H1 (cell line): ENCODE data around the gene RNF32. TPM values are rescaled to one million over a fixed set of nuclear protein-coding genes. Genes with fewer than 3 reads are reported as not detected.

Experiments used
- ASH2L ChIP-seq: fragments of 200-600, 300-600 bp; sonication (generic); IDR thresholded peaks from one replicate; pipeline ENCODE4 v1.7.1; 2017; ENCODE audit warnings: low read length
- BRCA1 ChIP-seq: IDR thresholded peaks from 2 replicates; pipeline ENCODE4 v1.6.1; 2012; ENCODE audit warnings: low read depth, low read length, improper control_type of control experiment
- CEBPB ChIP-seq: IDR thresholded peaks from 2 replicates; pipeline ENCODE4 v1.6.1; 2012; ENCODE audit warnings: low read depth, low read length
- CHD2 ChIP-seq: IDR thresholded peaks from 2 replicates; pipeline ENCODE4 v1.6.1; 2012; ENCODE audit warnings: low read length, improper control_type of control experiment
- CREB1 ChIP-seq: IDR thresholded peaks from 2 replicates; pipeline ENCODE4 v1.6.1; 2012; ENCODE audit warnings: inconsistent platforms
- CTCF ChIP-seq, 3 experiments: IDR thresholded peaks; 1 replicate in 2 of 3; 2 replicates in 1 of 3; pipeline versions ENCODE4 v1.5.1 to v1.6.1; 2011; ENCODE audit warnings: low read length in 3 of 3, mild to moderate bottlenecking in 3 of 3, inconsistent platforms in 2 of 3, low read depth in 1 of 3, moderate library complexity in 1 of 3; ENCODE audit not compliant: insufficient read depth in 1 of 3; ENCODE audit errors: control extremely low read depth in 1 of 3
- EZH2 ChIP-seq: fragments of 200-600 bp; sonication (generic); IDR thresholded peaks from 2 replicates; pipeline ENCODE4 v1.7.1; 2012; ENCODE audit warnings: low read depth, mild to moderate bottlenecking, moderate library complexity, low read length, inconsistent platforms; ENCODE audit not compliant: severe bottlenecking
- GABPA ChIP-seq: IDR thresholded peaks from 2 replicates; pipeline ENCODE4 v1.6.1; 2011; ENCODE audit warnings: mild to moderate bottlenecking, low read length, moderate library complexity, borderline replicate concordance; ENCODE audit not compliant: insufficient read depth
- KDM1A ChIP-seq: fragments of 200-600, 300-600 bp; sonication (generic); IDR thresholded peaks from 2 replicates; pipeline ENCODE4 v1.7.1; 2016; ENCODE audit warnings: mild to moderate bottlenecking, low read length, borderline replicate concordance
- KDM4A ChIP-seq: IDR thresholded peaks from one replicate; pipeline ENCODE4 v1.7.1; 2012; ENCODE audit warnings: low read depth, mild to moderate bottlenecking, moderate library complexity, low read length, inconsistent platforms; ENCODE audit not compliant: severe bottlenecking
- NRF1 ChIP-seq: IDR thresholded peaks from 2 replicates; pipeline ENCODE4 v1.6.1; 2011; ENCODE audit warnings: mild to moderate bottlenecking, low read depth, low read length, improper control_type of control experiment
- PHF8 ChIP-seq: fragments of 200-600 bp; sonication (generic); conservative IDR thresholded peaks from 2 replicates; pipeline ENCODE4 v1.7.1; 2012; ENCODE audit warnings: low read depth, mild to moderate bottlenecking, inconsistent platforms, low read length, moderate library complexity
- POLR2A ChIP-seq, 2 experiments: IDR thresholded peaks; 1 replicate in 1 of 2; 2 replicates in 1 of 2; pipeline ENCODE4 v1.6.1; 2011; ENCODE audit warnings: low read depth in 2 of 2, low read length in 2 of 2, mild to moderate bottlenecking in 2 of 2; ENCODE audit errors: control extremely low read depth in 1 of 2
- POLR2AphosphoS5 ChIP-seq: IDR thresholded peaks from 2 replicates; pipeline ENCODE4 v1.6.1; 2011; ENCODE audit warnings: low read depth, low read length
- RAD21 ChIP-seq, 2 experiments: IDR thresholded peaks in 1 of 2; conservative IDR thresholded peaks in 1 of 2; 2 replicates each; pipeline ENCODE4 v1.6.1; 2011; ENCODE audit warnings: low read depth in 2 of 2, low read length in 2 of 2, improper control_type of control experiment in 1 of 2, inconsistent platforms in 1 of 2, mild to moderate bottlenecking in 1 of 2, moderate library complexity in 1 of 2
- RBBP5 ChIP-seq: IDR thresholded peaks from 2 replicates; pipeline ENCODE4 v1.7.1; 2012; ENCODE audit warnings: low read depth, mild to moderate bottlenecking, inconsistent platforms, low read length, moderate library complexity, borderline replicate concordance
- RNF2 ChIP-seq: fragments of 200-900, 300-1000 bp; sonication (generic); IDR thresholded peaks from 2 replicates; pipeline ENCODE4 v1.7.1; 2016; ENCODE audit warnings: borderline replicate concordance, low read depth, mild to moderate bottlenecking, antibody characterized with exemption, low read length; ENCODE audit not compliant: poor library complexity, severe bottlenecking; ENCODE audit errors: missing control alignments
- TAF1 ChIP-seq: IDR thresholded peaks from 2 replicates; pipeline ENCODE4 v1.6.1; 2011; ENCODE audit warnings: mild to moderate bottlenecking, low read depth, low read length
- TBP ChIP-seq: IDR thresholded peaks from 2 replicates; pipeline ENCODE4 v1.6.1; 2011; ENCODE audit warnings: low read depth, low read length, improper control_type of control experiment
- TCF12 ChIP-seq: IDR thresholded peaks from 2 replicates; pipeline ENCODE4 v1.6.1; 2011; ENCODE audit warnings: low read depth, mild to moderate bottlenecking, low read length
- TEAD4 ChIP-seq: IDR thresholded peaks from 2 replicates; pipeline ENCODE4 v1.6.1; 2012; ENCODE audit warnings: low read depth, low read length, inconsistent platforms, mixed read lengths
- YY1 ChIP-seq: IDR thresholded peaks from 2 replicates; pipeline ENCODE4 v1.6.1; 2011; ENCODE audit warnings: low read depth, mild to moderate bottlenecking, low read length
- polyA plus RNA-seq, 7 experiments: library from polyadenylated mRNA; depleted of rRNA in 3 of 7; stranded (reverse) in 5 of 7; unstranded in 2 of 7; fragments of >200 nt in 5 of 7; fragments of 200-250 nt in 2 of 7; gene quantifications; 1 replicate in 5 of 7; 2 replicates in 1 of 7; 4 replicates in 1 of 7; pipeline versions ENCODE4 v1.2.1 to v1.2.3, GENCODE V29; 2011 to 2013; ENCODE audit warnings: missing spikeins in 2 of 7, mixed read lengths in 2 of 7
- total RNA-seq: library from RNA; stranded (reverse); fragmentation: NEBNext Ultra II Directional; extraction: Animal tissue kit (Norgen Biotek cat#: 25700); gene quantifications from 2 replicates; pipeline ENCODE4 v1.2.1, GENCODE V29; 2021

Gene RNF32
- total and polyA plus RNA-seq, 2 of the 8 experiments (the other 6 are each of a cell fraction or from before 2014, with no cell fraction given), result 0.48 to 1.2 TPM

DNA sequence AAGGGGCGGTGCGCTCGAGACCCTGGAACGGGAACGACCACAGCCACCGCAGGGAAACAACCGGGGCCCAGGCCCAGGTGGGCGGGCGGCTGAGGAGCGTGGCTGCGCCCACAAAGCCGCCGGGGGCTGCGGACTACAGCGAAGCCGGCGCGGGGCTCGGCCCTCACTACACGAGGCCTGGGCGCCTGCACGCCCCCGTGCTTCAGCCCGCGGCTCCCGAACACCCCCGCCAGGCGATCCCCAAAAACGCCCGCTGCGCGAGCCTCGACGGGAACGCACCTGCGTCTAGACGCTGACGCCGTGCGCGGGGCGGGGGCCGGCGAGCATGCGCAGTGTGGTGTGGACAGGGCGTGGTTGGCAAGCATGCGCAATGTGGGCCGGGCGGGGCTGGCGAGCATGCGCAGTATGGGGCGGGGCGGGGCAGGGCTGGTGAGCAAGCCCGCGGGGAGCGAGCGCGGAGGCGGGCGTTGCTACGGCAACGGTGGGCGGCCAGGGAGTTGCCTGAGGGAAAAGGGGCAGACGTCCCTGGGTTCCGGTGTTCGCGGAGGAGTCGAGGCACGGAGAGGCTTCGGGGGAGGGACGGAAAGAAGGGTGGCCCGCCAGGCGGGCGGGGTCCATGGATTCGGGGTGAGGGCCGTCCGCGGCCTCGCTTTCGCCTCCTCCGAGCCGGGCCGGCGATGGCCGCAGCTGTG, at the start of gene RNF32 (continued):
- TF ChIP-seq TEAD4 (no peak), CTCF (IDR thresholded peaks at IDR 0.05; ENCODE audit: control extremely low read depth in 1 of 3, insufficient read depth in 1 of 3, low read depth in 1 of 3, low read length in 3 of 3) (no peak), TBP (no peak), GABPA (0 out of 2 replicates have a peak, but pooled peaks have one; percentile 12), ASH2L (peak; percentile 86), POLR2A (IDR thresholded peaks at IDR 0.05; ENCODE audit: control extremely low read depth in 1 of 2, low read depth in 2 of 2, low read length in 2 of 2) (peak in 1 of 2 experiments; percentile 76; a peak in 2 of 3 replicates), RNF2 (peak; percentile 68), CHD2 (peak; percentile 21; the same call in 1 of the 2 replicates), CREB1 (peak; percentile 73), BRCA1 (no peak), CEBPB (no peak), TAF1 (peak; percentile 57; the same call in 1 of the 2 replicates), RBBP5 (0 out of 2 replicates have a peak, but pooled peaks have one; percentile 41), PHF8 (peak; percentile 62; the same call in 1 of the 2 replicates), POLR2AphosphoS5 (no peak; the same call in 1 of the 2 replicates), NRF1 (peak; percentile 93), EZH2 (no peak), TCF12 (peak; percentile 20; the same call in 1 of the 2 replicates), RAD21 (IDR thresholded peaks at IDR 0.05 in 1 of 2, conservative IDR thresholded peaks at IDR 0.05 in 1 of 2; ENCODE audit: low read depth in 2 of 2, low read length in 2 of 2) (no peak), KDM1A (no peak), KDM4A (peak; percentile 99), YY1 (peak; percentile 80)
